Stomach smooth muscle (tissue), 2 donors: ENCODE data around the gene PRKAG1.

Source experiments
- H3K27ac ChIP-seq: one replicate; pipeline ENCODE4 v1.7.0; 2013; ENCODE audit warnings: mild to moderate bottlenecking, low read length, inconsistent platforms
- H3K27me3 ChIP-seq, 2 donors: one replicate each; pipeline ENCODE4 v1.7.0; 2013; ENCODE audit warnings: low read length in 2 of 2; ENCODE audit not compliant: insufficient read depth in 2 of 2, control insufficient read depth in 1 of 2
- H3K36me3 ChIP-seq, 2 donors: one replicate each; pipeline ENCODE4 v1.7.0; 2013; ENCODE audit warnings: low read length in 2 of 2; ENCODE audit not compliant: control insufficient read depth in 2 of 2, insufficient read depth in 2 of 2
- H3K4me1 ChIP-seq: one replicate; pipeline ENCODE4 v1.7.0; 2013; ENCODE audit warnings: low read length; ENCODE audit not compliant: control insufficient read depth, insufficient read depth
- H3K4me3 ChIP-seq, 2 donors: one replicate each; pipeline ENCODE4 v1.7.0; 2013; ENCODE audit warnings: low read length in 2 of 2
- H3K9ac ChIP-seq, 2 donors: one replicate each; pipeline ENCODE4 v1.7.0; 2013; ENCODE audit warnings: low read length in 2 of 2, mild to moderate bottlenecking in 1 of 2
- H3K9me3 ChIP-seq, 2 donors: one replicate each; pipeline ENCODE4 v1.7.0; 2013; ENCODE audit warnings: low read length in 2 of 2; ENCODE audit not compliant: control insufficient read depth in 2 of 2
- donor health status: healthy.
- donor health status: Pancreatic carcinoma.

Gene PRKAG1

DNA sequence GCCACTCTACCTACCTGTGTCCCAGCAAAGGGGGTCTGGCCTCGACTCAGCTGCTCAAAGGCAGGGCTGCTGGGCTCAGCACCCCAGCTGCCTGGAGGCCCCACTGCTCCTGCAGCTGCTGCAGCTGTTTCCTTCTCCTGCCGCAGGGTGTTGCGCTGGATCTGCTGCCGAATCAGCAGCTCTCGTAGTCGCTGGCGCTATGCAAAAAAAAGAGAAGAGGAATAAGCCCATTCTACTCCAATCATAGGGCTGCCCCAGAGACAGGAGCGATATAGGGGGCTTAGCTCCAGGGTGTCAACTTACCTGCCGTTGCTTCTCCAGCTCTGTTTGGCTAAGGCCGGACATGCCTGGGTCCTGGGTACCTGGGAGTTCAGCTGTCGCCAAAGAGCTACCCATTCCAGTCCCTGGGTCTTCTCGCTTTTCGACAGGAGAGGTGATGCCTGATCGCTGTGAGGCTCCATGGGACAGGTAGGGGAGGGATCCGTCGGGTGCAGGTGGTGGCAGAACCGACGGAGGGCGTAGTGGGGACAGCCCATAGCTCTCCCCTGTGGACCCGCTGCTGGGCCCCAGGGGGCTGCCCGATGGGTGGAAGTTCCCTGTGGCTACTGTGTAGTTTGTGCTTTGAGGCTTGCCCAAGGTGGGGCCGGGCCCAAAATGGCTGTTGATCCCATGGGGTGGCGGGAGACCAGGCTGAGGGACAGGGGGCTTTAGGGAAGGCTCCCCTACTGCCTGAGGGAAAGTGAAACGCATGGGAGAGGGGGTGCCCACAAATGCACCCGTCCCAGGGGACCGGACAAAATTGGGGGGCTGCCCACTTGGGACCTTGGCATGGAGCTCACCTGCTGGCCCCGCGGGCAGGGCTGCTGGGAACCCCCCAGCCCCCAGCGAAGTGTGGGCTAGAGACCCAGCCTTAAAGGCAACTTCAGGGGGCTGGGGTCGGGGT, 21.1 kb upstream of the PRKAG1 start:
- Histone ChIP-seq H3K27ac (no peak overlapping the region), H3K9ac (no peak overlapping the region), H3K9me3 (no peaks in the 10 kb centered on the region), H3K4me1 (no peaks in the 10 kb centered on the region), H3K27me3 (no peaks in the 10 kb centered on the region), H3K4me3 (no peak overlapping the region), H3K36me3 (peaks cover 67 to 73% of the 10 kb centered on the region in 2 donors)

DNA sequence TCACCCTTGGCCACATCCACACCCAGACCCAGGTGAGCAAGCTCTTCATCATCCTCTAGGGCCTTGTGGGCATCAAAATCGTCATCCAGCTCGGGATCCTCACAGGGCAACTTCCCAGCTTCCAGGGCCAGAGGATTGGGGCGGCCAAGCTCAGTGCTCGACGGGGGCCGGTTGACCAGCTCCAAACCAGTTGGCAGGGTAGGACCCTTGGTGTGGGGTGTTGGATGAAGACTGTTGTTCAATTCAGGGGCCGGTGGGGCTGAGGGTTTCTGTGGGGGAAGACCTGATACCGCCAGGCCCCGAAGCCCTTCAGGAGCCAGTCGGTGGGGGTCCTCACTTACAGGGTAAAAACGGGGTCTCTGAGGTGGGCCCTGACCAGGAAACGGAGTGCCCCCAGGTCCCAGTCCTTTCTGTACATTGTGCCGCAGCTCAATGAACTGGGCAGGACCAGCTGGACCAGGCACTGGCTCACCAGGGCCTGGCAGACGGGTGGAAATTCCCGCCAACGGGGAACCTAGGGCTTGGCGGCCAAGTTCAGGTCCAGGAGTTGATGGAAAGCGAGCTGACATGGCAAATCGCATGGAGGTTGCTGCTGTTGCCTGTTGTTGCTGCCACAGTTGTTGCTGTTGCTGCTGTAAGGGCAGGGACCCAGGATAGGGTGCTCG, 19.8 kb upstream of the PRKAG1 start:
- H3K27ac ChIP-seq = no peak overlapping the region
- H3K9me3 ChIP-seq = no peaks in the 10 kb centered on the region
- H3K9ac ChIP-seq = no peak overlapping the region
- H3K27me3 ChIP-seq = no peaks in the 10 kb centered on the region
- no peak overlapping the region for H3K4me3 ChIP-seq
- peaks cover 60 to 68% of the 10 kb centered on the region in 2 donors for H3K36me3 ChIP-seq
- peaks cover 2% of the 10 kb centered on the region for H3K4me1 ChIP-seq

DNA sequence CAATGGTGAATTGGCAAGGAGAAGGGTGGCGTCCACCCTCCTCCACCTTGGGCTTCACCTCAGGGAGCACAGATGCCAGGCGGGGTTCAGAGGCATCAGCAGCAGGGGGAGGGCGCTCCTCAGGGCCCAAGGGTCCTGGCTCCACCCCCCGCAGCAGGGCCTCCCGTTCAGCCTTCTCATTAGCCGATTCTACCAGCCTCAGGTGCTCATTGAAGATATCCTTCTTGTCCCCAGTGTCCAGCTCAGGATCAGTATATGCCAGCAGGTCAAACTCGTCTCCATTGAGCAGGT, 19.3 kb upstream of the PRKAG1 start:
- H3K9ac ChIP-seq = no peak overlapping the region
- H3K4me3 ChIP-seq = no peak overlapping the region
- H3K36me3 ChIP-seq = peaks cover 55 to 65% of the 10 kb centered on the region in 2 donors
- no peaks in the 10 kb centered on the region for H3K9me3 ChIP-seq
- H3K27ac ChIP-seq = no peak overlapping the region
- H3K27me3 ChIP-seq = no peaks in the 10 kb centered on the region
- H3K4me1 ChIP-seq = peaks cover 3% of the 10 kb centered on the region

DNA sequence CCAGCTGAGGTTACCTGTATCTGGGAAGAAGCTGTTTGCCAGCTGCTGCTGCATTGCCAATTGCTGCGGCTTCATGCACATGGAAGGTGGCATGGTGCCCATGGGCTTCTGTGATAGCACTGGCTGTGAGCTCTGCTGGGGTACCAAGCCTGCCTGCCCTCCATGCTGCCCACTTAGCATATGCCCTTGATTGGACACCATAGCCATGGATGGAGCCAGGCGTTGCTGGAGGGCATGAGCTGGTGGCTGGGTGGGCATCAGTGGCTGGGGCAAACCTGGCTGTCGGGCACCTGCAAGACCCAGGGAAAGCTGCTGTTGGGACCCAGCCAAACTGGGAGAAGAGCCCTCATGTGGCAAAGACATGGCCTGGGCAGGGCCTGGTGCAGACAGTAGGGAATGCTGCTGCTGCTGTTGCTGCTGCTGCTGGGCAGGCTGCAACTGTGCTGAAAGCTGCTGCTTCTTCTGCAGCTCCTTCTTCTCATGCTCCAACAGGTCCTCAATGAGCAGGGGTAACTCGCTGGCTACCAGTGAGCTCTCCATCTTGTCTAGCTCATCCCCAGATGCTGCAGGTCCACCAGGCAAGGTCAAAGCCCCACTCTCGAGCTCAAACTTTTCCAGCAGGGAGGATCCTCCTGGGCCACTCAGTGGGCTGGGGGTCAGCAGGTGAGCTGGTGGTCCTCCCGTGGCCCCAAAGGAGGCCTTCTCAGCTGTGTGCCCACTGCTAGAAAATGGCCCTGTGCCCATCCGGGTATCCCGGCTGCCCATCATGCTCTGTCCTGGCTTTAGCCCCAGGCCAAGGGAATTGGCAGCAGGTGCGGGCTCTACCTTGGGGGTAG, 18.8 kb upstream of the PRKAG1 start:
- Histone ChIP-seq H3K9ac (no peak overlapping the region), H3K9me3 (no peaks in the 10 kb centered on the region), H3K27me3 (no peaks in the 10 kb centered on the region), H3K4me3 (no peak overlapping the region), H3K27ac (no peak overlapping the region), H3K4me1 (peaks cover 3% of the 10 kb centered on the region), H3K36me3 (peaks cover 55 to 63% of the 10 kb centered on the region in 2 donors)

DNA sequence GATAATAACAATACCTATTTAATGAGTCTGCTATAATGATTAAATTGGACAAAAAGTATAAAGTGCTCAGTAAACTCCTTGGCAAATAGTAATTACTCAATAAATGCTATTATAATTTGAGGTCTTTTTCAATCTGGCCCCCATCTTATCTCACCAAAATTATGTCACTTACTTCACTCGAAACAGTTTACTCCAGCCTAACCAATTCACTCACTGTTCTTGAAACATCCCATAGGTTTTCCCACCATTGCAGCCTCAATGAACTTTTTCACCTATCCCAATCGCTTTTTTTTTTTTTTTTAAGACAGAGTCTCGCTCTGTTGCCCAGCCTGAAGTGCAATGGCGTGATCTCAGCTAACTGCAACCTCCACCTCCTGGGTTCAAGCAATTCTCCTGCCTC, 17.5 kb upstream of the PRKAG1 start:
- Histone ChIP-seq H3K9ac (no peak overlapping the region), H3K36me3 (peaks cover 47 to 61% of the 10 kb centered on the region in 2 donors)

DNA sequence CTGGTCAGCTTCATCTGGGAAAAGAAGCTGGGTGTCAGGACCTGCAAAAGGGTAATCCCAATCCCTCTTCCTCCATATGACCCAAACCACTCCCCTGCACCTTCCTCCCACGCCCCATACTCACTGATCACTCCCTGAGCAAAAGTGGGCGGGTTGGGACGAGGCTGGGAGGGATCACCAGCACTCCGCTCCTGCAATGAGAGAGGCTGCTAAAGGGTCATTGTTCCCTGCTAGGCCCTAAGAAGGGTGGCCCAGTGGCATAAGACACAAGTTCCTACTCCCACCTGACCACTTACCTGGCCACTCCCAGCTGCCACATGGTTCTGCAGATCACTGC, 15.7 kb upstream of the PRKAG1 start:
- H3K36me3 ChIP-seq = peaks cover 46 to 56% of the 10 kb centered on the region in 2 donors
- no peak overlapping the region for H3K27ac ChIP-seq
- H3K4me1 ChIP-seq = peaks cover 3% of the 10 kb centered on the region

More for the DNA sequence above, 17.5 kb upstream of the PRKAG1 start:
- Histone ChIP-seq H3K27me3 (no peaks in the 10 kb centered on the region), H3K4me1 (peaks cover 3% of the 10 kb centered on the region), H3K9me3 (no peaks in the 10 kb centered on the region), H3K4me3 (no peak overlapping the region), H3K27ac (no peak overlapping the region)

DNA sequence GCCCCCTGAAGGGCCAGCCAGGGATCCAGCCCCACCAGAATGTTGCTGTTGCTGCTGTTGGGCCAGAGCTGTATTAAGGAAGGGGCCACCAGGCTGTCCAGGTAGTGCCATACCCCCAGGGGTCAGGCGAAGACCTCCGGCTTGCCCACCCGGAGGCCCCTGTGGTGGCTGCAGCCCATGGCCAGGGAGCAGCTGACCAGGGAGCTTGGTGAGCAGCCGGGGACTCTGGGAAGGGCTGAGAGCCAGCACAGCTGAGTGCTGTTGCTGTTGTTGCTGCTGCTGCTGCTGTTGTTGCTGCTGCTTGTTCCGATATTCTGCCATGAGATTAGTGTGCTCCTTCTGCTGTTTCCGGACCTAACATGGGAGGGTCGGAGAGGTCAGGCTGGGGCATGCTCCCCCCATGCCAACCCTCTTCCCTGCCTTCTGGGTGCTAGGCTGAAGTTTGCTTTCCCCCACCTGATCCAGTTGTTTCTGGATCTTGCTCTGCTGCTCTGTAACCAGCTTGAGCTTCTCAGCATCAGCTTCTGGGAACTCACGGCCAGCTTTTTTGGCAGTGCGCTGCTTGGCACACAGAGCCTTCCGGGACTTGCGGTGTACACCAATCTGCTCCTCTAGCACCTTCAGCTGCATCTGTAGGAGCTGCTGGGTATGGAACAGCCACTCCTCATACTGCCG, 15.2 kb upstream of the PRKAG1 start:
- Histone ChIP-seq H3K9me3 (no peaks in the 10 kb centered on the region), H3K4me1 (peaks cover 3% of the 10 kb centered on the region), H3K4me3 (no peak overlapping the region), H3K27ac (no peak overlapping the region), H3K27me3 (no peaks in the 10 kb centered on the region), H3K36me3 (peaks cover 48 to 56% of the 10 kb centered on the region in 2 donors), H3K9ac (no peak overlapping the region)

More for the DNA sequence above, 15.7 kb upstream of the PRKAG1 start:
- Histone ChIP-seq H3K4me3 (no peak overlapping the region), H3K9ac (no peak overlapping the region), H3K27me3 (no peaks in the 10 kb centered on the region), H3K9me3 (no peaks in the 10 kb centered on the region)

DNA sequence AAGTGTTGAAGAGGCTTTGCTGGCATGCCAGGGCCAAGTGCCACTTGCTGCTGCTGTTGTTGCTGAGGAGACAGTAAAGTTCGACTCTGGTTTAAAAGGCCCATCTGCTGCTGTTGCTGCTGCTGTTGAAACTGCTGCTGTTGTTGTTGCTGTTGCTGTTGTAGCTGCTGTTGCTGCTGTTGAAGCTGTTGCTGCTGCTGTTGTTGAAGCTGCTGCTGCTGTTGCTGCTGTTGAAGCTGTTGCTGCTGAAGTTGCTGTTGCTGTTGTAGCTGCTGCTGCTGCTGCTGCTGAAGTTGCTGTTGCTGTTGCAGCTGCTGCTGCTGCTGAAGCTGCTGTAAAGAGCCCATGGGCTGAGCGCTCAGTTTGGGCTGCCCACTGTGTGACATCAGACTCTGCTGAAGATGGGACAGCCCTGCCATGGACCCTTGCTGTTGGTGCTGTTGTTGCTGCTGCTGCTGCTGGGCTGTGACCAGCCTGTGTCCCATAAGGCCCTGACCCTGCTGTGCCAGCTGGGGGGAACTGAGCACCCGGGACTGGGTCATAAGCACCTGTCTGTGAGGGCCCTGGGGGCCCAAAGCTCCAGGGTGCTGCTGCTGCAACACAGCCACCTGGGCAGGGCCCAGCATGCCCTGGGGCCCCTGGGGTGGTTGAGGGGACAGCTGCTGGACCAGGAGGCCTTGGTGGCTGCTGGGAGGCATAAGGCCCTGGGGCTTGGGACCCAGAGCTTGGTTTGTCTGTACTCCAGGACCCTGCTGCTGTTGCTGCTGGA, 14.3 kb upstream of the PRKAG1 start:
- Histone ChIP-seq H3K9me3 (no peaks in the 10 kb centered on the region), H3K27ac (no peak overlapping the region), H3K36me3 (peaks cover 51 to 58% of the 10 kb centered on the region in 2 donors), H3K4me1 (peaks cover 3% of the 10 kb centered on the region), H3K4me3 (no peak overlapping the region), H3K27me3 (no peaks in the 10 kb centered on the region), H3K9ac (no peak overlapping the region)

DNA sequence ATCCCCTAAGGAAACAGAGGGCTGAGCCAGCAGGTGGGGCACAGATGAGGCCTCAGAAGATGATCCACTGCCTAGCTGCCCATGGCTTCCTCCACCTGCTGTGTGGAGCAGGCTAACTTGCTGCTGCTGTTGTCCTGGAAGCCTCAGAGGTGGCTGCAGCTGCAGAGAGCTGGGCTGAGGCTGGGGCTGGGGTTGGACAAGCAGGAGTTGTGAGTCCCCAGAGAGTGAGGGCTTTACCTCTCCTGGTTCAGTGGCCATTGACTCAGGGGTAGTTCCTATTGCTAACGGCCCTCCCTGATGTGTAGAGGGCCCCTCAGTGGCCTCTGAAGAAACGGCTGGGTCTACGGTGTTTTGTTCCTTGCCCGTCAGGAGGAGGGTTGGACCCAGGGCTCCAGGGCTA, 13.7 kb upstream of the PRKAG1 start:
- Histone ChIP-seq H3K4me3 (no peak overlapping the region), H3K36me3 (peaks cover 50 to 59% of the 10 kb centered on the region in 2 donors), H3K9me3 (no peaks in the 10 kb centered on the region), H3K27ac (no peak overlapping the region), H3K4me1 (peaks cover 3% of the 10 kb centered on the region), H3K9ac (no peak overlapping the region), H3K27me3 (no peaks in the 10 kb centered on the region)
